DOHH2 (cell line): ENCODE results near the gene PEX5L.

ENCODE experiments used
- H3F3A ChIP-seq: fragments of 200-600 bp; sonication (generic), shearing (Covaris generic); 2 replicates; pipeline ENCODE4 v1.6.0; 2016; ENCODE audit warnings: antibody characterized with exemption, mild to moderate bottlenecking; ENCODE audit not compliant: control insufficient read depth, insufficient read depth
- H3K27ac ChIP-seq: fragments of 200-600 bp; sonication (generic); 2 replicates; pipeline ENCODE4 v1.5.1; 2014; ENCODE audit warnings: low read depth, mild to moderate bottlenecking, low read length, moderate library complexity
- H3K27me3 ChIP-seq: fragments of 200-600 bp; sonication (generic); 2 replicates; pipeline ENCODE4 v1.6.1; 2014; ENCODE audit warnings: mild to moderate bottlenecking, low read length, mixed read lengths; ENCODE audit not compliant: control insufficient read depth
- H3K36me3 ChIP-seq: fragments of 200-600 bp; sonication (generic); 2 replicates; pipeline ENCODE4 v1.6.1; 2014; ENCODE audit warnings: mild to moderate bottlenecking, low read length, moderate library complexity, mixed read lengths; ENCODE audit not compliant: control insufficient read depth
- H3K4me1 ChIP-seq: fragments of 200-600 bp; sonication (generic); 2 replicates; pipeline ENCODE4 v1.6.1; 2014; ENCODE audit warnings: mild to moderate bottlenecking, low read length, mixed read lengths; ENCODE audit not compliant: control insufficient read depth
- H3K4me2 ChIP-seq: fragments of 200-600 bp; sonication (generic); 2 replicates; pipeline ENCODE4 v1.6.0; 2014; ENCODE audit warnings: mild to moderate bottlenecking, low read length, moderate library complexity
- H3K4me3 ChIP-seq: fragments of 200-600 bp; sonication (generic); 2 replicates; pipeline ENCODE4 v1.5.1; 2014; ENCODE audit warnings: mild to moderate bottlenecking, low read length, mixed read lengths
- H3K79me2 ChIP-seq: fragments of 200-600 bp; sonication (generic); 2 replicates; pipeline ENCODE4 v1.6.1; 2014; ENCODE audit warnings: mild to moderate bottlenecking, low read length, mixed read lengths; ENCODE audit not compliant: control insufficient read depth
- H3K9me2 ChIP-seq: fragments of 200-600 bp; sonication (generic); replicated peaks from 2 replicates; pipeline ENCODE4 v1.6.1; 2014; ENCODE audit warnings: mild to moderate bottlenecking, low read length, mixed read lengths; ENCODE audit not compliant: control insufficient read depth
- H3K9me3 ChIP-seq: fragments of 200-600 bp; sonication (generic); 2 replicates; pipeline ENCODE4 v1.6.1; 2014; ENCODE audit warnings: antibody characterized with exemption, low read length, mixed read lengths; ENCODE audit not compliant: control insufficient read depth, insufficient read depth
- H4K20me1 ChIP-seq: fragments of 200-600 bp; sonication (generic); 2 replicates; pipeline ENCODE4 v1.6.0; 2014; ENCODE audit warnings: low read depth, mild to moderate bottlenecking, antibody characterized with exemption, low read length, moderate library complexity; ENCODE audit not compliant: control insufficient read depth, insufficient read depth
- CTCF ChIP-seq: fragments of 200-600 bp; sonication (generic); IDR thresholded peaks from one replicate; pipeline ENCODE4 v1.5.1; 2014; ENCODE audit warnings: antibody characterized with exemption, mild to moderate bottlenecking, low read depth, low read length; ENCODE audit not compliant: poor library complexity, severe bottlenecking
- EZH2phosphoT487 ChIP-seq: fragments of 200-600 bp; sonication (generic); IDR thresholded peaks from 2 replicates; pipeline ENCODE4 v1.6.1; 2017; ENCODE audit warnings: borderline replicate concordance, mild to moderate bottlenecking, antibody characterized with exemption, low read length, moderate library complexity, mixed read lengths

PEX5L gene

GRCh38 chr3:180068023-180068422 is 31.3 kb upstream of the PEX5L start:
- no peaks in the 10 kb centered on the region for H3K9me2 ChIP-seq
- no peaks in the 10 kb centered on the region for H3K9me3 ChIP-seq
- H3K27me3 ChIP-seq = no peaks in the 10 kb centered on the region
- TF ChIP-seq CTCF = no peak
- TF ChIP-seq EZH2phosphoT487 = no peak
- H4K20me1 ChIP-seq = no peaks in the 10 kb centered on the region
- no peaks in the 10 kb centered on the region for H3K79me2 ChIP-seq
- H3K4me3 ChIP-seq = no peak overlapping the region
- no peak overlapping the region for H3K27ac ChIP-seq
- H3K4me1 ChIP-seq = no peaks in the 10 kb centered on the region
- H3K4me2 ChIP-seq = no peak overlapping the region
- no peaks in the 10 kb centered on the region for H3K36me3 ChIP-seq
- H3F3A ChIP-seq = no peaks in the 10 kb centered on the region

DNA sequence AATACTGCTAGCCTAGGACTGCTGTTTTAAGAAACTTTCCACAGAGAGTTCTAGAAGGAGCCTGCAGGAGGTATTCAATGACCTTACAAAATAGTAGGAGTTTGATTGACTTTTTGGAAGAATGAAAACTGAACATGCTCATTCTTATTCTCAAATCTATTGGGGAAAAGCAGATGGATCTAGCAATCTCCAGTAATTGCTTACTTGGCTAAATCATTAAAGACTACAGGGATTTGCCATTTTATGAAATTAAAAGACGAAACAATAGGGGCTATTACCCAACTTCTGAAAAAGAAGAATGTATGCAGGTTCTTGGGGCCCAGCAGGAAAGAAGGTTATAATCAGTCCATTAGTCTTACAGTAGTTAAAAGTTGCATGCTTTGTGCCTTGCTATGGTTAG is 29.9 kb upstream of the PEX5L start:
- Histone ChIP-seq H3K4me3 (no peak overlapping the region), H3K79me2 (no peaks in the 10 kb centered on the region), H3K9me3 (no peaks in the 10 kb centered on the region), H3K36me3 (no peaks in the 10 kb centered on the region), H3K27me3 (no peaks in the 10 kb centered on the region), H3K9me2 (no peaks in the 10 kb centered on the region), H3K27ac (no peak overlapping the region), H3K4me1 (no peaks in the 10 kb centered on the region), H4K20me1 (no peaks in the 10 kb centered on the region), H3K4me2 (no peak overlapping the region), H3F3A (no peaks in the 10 kb centered on the region)
- TF ChIP-seq EZH2phosphoT487 = no peak
- TF ChIP-seq CTCF = no peak

GRCh38 chr3:180063783-180064182 is 27.0 kb upstream of the PEX5L start:
- Histone ChIP-seq H3K4me2 (no peak overlapping the region), H4K20me1 (no peaks in the 10 kb centered on the region), H3K27me3 (no peaks in the 10 kb centered on the region), H3F3A (no peaks in the 10 kb centered on the region), H3K27ac (no peak overlapping the region), H3K79me2 (no peaks in the 10 kb centered on the region), H3K4me1 (no peaks in the 10 kb centered on the region), H3K9me3 (no peaks in the 10 kb centered on the region), H3K4me3 (no peak overlapping the region), H3K9me2 (no peaks in the 10 kb centered on the region), H3K36me3 (no peaks in the 10 kb centered on the region)
- TF ChIP-seq EZH2phosphoT487 (no peak), CTCF (no peak)

DNA sequence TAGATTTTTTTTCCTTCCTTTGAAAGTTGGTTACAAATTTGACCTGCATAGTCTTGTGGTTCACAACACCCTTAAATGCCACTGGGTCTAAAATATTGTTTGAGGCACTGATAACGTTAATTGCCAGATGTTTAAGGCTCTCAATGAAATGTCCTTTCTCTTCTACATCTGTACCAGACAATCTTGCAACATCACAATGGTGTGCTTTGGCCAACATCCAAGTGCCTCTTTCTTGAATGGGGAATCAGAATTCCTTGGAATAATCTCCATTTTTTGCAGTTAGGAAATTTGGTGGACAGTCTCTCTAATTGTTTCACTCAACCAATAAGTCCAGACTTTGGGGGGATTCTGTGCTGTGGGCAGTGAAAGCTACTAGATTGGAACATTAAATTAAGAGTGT is 26.0 kb upstream of the PEX5L start:
- TF ChIP-seq EZH2phosphoT487 = no peak
- TF ChIP-seq CTCF = no peak
- Histone ChIP-seq H3K27ac (no peak overlapping the region), H3K4me3 (no peak overlapping the region), H3K36me3 (no peaks in the 10 kb centered on the region), H3K9me3 (no peaks in the 10 kb centered on the region), H3F3A (no peaks in the 10 kb centered on the region), H3K4me2 (no peak overlapping the region), H3K27me3 (no peaks in the 10 kb centered on the region), H3K79me2 (no peaks in the 10 kb centered on the region), H3K4me1 (no peaks in the 10 kb centered on the region), H4K20me1 (no peaks in the 10 kb centered on the region), H3K9me2 (no peaks in the 10 kb centered on the region)
